Stimulated activated CD4-positive, alpha-beta T cell treated with anti-CD3 and anti-CD28 coated beads, Interleukin-15, amount 100 ng/mL, for 24 hours (primary cell): ENCODE measurements around the gene IGFBP5.

Source experiments
- DNase-seq: peaks from one replicate; pipeline ENCODE4 v3.0.0-alpha.2; 2020

Gene IGFBP5

GRCh38 chr2:216687111-216687510 lies 8.2 kb downstream of the IGFBP5 start:
- DNase-seq: no peak

DNA sequence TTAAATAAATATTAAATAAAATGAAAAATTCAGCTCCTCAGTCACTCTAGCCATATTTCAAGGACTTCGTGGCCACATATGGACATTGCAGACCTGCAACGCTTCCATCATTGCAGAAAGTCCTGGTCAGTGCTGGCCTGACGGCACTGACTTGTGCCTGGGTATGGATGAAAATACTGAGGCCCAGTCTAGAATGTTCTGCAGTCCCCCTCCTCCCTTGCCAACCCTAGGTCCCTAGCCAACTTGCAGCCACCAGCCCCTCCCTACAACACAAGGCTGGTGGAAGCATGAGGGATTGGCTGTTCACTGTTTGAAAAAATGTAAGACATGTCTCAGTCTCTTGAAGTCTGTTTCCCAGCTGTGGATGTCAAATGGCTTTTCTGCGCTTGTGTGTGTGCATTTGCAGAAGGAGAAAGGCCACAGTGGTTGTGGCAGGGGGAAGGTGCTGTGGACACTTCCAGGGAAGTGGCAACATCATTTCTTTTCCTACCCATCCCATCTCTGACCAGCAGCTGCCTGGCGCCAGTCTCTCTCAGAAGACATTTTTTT lies 9.9 kb downstream of the IGFBP5 start:
- no peak for DNase-seq

DNA sequence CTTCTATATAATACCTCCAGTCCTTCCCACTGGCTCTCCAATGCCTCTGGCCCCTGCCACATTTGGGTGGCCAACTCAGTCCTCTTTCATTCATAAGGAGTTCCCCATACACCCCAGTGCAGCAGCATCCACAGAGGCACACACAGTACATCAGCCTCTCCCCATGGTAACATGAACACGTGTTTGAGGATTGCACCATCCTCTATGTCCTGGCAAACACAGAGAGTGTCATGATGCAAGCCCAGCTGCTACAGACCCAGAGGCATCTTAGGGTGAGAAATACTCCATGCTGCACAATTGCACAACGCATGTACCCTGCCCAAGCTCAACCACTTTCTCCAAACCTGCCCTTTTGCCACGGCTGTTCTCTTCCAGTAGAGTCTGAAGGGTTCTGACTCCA lies 11.5 kb downstream of the IGFBP5 start:
- no peak for DNase-seq

DNA sequence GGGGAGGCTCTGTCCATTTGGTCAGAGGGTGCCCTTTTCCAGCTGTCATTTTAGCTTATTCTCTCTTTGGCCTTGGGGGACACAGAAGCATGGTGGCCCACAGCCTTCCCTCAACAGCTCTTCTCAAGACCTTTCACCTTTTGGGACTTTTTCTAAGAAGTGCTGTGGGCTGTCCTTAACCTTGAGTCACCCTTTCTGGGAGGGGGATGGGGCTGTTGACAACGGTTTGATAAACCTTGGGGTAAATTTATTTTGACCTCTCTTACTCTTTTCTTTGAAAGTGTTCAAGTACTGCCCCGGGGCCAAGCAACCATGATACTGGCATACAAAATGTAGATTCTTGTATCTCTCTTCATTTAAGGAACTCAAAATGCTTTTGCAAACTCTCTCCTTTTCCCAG lies 13.7 kb downstream of the IGFBP5 start:
- no peak for DNase-seq

- no peak for DNase-seq
These were observed 14.3 kb downstream of the IGFBP5 start for GRCh38 chr2:216680951-216681629.

GRCh38 chr2:216679658-216680024 lies 15.7 kb downstream of the IGFBP5 start:
- DNase-seq: no peak

DNA sequence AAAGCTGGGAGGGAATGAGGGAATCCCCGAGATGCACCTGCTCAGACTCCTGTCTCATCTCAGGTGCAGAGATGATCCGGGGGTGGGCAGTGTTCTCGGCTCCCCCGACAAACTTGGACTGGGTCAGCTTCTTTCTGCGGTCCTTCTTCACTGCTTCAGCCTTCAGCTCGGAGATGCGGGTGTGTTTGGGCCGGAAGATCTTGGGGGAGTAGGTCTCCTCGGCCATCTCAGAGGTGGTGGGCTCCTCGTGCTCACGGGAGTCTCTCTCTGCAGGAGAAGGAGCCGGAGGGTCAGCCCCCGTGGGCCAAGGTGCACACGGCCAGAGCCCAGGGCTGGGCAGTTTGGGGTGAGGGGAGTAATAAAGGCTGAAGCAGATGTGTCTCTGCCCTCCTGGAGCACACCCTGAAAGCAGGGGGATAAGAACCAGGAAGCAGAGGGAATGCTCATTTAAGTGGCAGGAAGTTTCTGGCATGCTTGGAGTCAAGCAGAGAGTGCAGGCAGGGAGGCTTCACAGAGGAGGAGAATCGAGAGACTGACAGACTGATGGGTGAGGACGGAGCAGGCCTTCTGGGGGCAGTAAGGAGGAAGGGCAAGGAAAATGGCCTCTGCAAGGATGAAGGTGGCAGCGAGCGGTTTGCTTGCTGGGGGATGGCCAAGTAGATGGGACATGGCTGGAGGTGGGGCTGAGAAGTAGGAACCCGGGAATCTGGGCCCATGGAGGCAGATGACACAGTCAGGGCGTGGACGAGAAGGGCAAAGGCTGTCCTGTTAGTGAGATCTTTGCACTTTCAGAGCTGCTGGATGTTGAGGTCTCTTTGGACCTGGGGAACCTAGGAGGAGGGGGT lies 16.3 kb downstream of the IGFBP5 start:
- no peak for DNase-seq

DNA sequence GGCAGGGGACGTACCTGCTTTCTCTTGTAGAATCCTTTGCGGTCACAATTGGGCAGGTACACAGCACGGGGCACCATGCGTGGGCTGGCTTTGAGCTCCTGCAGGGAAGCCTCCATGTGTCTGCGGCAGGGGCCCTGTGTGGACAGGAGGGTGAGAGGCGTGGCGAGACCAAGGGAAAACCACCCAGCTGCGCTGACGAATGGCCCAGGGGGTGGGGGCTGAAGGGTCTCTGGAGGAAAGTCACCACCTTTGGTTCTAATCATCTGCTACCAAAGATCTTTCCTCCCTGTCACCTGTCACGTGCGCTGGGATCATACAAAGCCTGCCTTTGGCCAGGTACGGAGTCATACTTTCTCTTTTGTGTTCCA lies 17.3 kb downstream of the IGFBP5 start:
- DNase-seq: no peak

- DNase-seq: no peak
These were observed 17.8 kb downstream of the IGFBP5 start for GRCh38 chr2:216677439-216678097.

GRCh38 chr2:216676630-216677029 lies 18.7 kb downstream of the IGFBP5 start:
- no peak for DNase-seq

- DNase-seq: no peak
These were observed 21.0 kb downstream of the IGFBP5 start for GRCh38 chr2:216674376-216674775.

DNA sequence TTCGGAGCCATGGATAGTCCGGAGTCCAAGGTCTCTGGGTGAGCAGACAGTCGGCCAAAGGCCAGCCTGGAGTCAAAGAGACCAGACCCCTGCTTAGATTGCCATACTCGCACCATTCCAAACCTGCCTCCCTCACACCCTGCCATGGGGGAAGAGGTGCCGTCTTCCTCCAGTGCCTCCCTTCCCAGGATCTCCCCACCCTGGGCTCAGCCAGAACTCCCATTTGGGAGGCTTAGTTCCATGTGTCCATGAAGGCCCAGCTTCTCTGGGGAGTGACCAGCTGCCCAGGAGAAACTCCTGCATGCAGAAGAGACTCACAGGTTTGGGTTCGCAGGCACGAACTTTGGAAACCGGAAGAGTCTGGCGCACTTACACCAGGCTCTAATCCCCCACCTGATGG lies 21.7 kb downstream of the IGFBP5 start:
- no peak for DNase-seq

GRCh38 chr2:216673021-216673420 lies 22.3 kb downstream of the IGFBP5 start:
- no peak for DNase-seq

- DNase-seq: no peak
These were observed 22.9 kb downstream of the IGFBP5 start for GRCh38 chr2:216672466-216672865.

- DNase-seq: no peak
These were observed 23.5 kb downstream of the IGFBP5 start for GRCh38 chr2:216671791-216672343.

DNA sequence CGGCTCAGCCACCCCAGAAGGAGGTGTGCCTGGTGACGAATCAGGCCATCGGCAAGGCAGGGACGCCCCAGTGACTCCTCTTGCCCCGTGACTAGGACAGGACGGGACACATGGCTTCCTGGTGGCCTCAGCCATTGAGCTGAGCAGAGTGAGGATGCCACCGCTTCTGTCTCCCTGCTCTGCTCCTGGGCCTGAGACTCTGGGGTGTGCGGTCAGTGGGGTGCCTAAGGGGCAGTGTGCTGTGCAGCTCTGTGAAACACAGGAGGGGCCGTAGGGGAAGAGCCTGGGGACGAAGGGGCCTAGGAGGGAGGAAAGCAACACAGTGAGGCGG lies 24.3 kb downstream of the IGFBP5 start:
- DNase-seq: no peak

GRCh38 chr2:216670266-216671080 lies 24.9 kb downstream of the IGFBP5 start:
- no peak for DNase-seq

DNA sequence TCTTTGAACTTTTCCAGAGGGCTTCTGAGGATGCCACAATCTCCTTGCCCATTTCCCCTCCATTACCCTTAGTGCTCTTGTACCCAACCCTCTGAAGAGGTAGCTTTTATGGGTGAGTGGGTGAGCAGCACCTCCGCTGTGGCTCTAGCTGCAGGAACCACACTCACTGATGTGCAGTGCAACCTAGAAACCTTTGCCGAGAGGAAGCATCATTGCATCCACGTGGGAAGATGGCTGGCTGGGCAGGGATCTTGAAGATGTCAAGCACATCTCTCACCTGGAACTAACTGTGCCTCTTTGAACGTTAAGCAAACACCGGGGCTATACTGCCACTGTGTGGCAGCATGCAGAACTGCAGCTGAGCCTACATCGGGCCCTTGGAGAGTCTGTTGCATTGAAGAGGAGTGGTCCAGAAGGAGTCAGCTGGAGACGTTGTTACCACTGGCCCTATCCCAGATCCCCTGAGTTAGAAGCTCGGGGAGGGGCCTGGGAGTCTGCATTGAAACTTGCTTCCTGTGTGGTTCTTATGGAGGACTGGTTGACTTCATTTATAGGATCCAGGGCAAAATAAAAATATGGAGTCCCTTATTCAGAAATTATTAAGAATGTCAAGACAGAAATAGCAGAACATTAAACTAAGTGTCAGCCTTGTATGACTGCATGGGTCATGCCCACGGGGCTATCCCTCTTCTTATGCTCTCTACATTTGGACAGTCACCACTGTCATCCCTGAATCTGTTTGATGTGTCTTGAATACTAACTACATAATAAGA lies 28.7 kb downstream of the IGFBP5 start:
- DNase-seq: peak; percentile 69

- no peak for DNase-seq
These were observed 29.6 kb downstream of the IGFBP5 start for GRCh38 chr2:216665717-216666116.

GRCh38 chr2:216665242-216665641 lies 30.1 kb downstream of the IGFBP5 start:
- no peak for DNase-seq

DNA sequence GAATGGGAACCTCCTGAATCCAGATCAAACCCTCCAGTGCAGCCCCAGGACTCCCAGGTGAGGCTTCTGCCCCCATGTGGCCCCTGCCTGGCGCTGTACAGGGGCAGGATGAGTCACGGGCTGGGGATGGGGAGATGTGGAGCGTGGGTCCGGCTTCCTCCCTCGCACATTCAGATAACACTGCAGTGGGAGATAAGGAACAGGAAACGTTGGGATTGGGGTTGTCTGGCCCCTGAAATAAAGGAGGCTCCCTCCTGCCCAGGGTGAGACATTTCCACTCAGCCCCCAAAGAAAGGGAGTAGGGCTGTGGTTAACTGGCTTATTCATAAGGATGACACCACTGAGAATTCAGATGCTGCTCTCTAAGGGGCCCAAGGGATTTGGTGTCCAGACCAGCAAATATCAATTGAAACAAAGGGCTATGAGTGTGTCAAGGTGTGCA lies 30.7 kb downstream of the IGFBP5 start:
- no peak for DNase-seq

DNA sequence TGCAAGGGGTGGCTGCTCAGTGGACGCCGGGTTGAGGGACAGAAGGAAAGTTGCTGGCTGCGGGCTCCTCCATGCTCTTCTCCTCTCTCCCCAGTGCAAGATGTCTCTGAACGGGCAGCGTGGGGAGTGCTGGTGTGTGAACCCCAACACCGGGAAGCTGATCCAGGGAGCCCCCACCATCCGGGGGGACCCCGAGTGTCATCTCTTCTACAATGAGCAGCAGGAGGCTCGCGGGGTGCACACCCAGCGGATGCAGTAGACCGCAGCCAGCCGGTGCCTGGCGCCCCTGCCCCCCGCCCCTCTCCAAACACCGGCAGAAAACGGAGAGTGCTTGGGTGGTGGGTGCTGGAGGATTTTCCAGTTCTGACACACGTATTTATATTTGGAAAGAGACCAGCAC lies 31.5 kb downstream of the IGFBP5 start:
- DNase-seq: no peak
